ENCODE data around the gene RAD51B. TPM values are rescaled to one million over a fixed set of nuclear protein-coding genes. Genes with fewer than 3 reads are reported as not detected.

The RAD51B gene
- total RNA-seq, 1 experiment from 2014 or later = 14.2 TPM

- H3K9me3 Mint-ChIP-seq = peaks cover 9% of the 10 kb centered on the region
- CTCF ChIA-PET = interaction anchor here (0.5 to 0.9 kb wide), 2 partner anchors 98 to 215 kb away, joined by 3 to 5 read pairs; no protein-coding TSS in a partner anchor
- DNase-seq (ENCODE audit: low spot score) (no peak), ATAC-seq (no peak)
- no peak overlapping the region for H3K27ac Mint-ChIP-seq
- no peaks in the 10 kb centered on the region for H3K36me3 Mint-ChIP-seq
- H3K4me3 Mint-ChIP-seq = no peak overlapping the region
- POLR2A ChIA-PET = no interaction called here
- peaks cover 4% of the 10 kb centered on the region for H3K27me3 Mint-ChIP-seq (ENCODE audit: low read depth)
- H3K4me1 Mint-ChIP-seq = peaks cover 6% of the 10 kb centered on the region
- TF ChIP-seq OVOL2 (CRISPR knock-in tag; IDR thresholded peaks at IDR 0.05; ENCODE audit: borderline replicate concordance) (no peak), SMAD4 (CRISPR knock-in tag; IDR thresholded peaks at IDR 0.05) (no peak), STAT6 (CRISPR knock-in tag; conservative IDR thresholded peaks at IDR 0.05; ENCODE audit: low read depth) (no peak), TEAD1 (CRISPR knock-in tag; IDR thresholded peaks at IDR 0.05) (no peak), ZNF219 (CRISPR knock-in tag; IDR thresholded peaks at IDR 0.05; ENCODE audit: borderline replicate concordance) (no peak)
Measured at GRCh38 chr14:68719634-68720384, 900.2 kb downstream of the RAD51B start.

- no peak for DNase-seq (ENCODE audit: low spot score)
- no peak overlapping the region for H3K4me3 Mint-ChIP-seq
- ChIA-PET CTCF (interaction anchor here (0.6 to 1.4 kb wide), 4 partner anchors 41 to 473 kb away, joined by 3 to 5 read pairs (median 4); no protein-coding TSS in a partner anchor), POLR2A (no interaction called here)
- no peaks in the 10 kb centered on the region for H3K36me3 Mint-ChIP-seq
- H3K27me3 Mint-ChIP-seq (ENCODE audit: low read depth) = peaks cover 4% of the 10 kb centered on the region
- no peak overlapping the region for H3K27ac Mint-ChIP-seq
- H3K9me3 Mint-ChIP-seq = peaks cover 9% of the 10 kb centered on the region
- peaks cover 12% of the 10 kb centered on the region for H3K4me1 Mint-ChIP-seq
- no peak for TF ChIP-seq ZNF416 (CRISPR knock-in tag; IDR thresholded peaks at IDR 0.05)
- no peak for TF ChIP-seq ZNF138 (CRISPR knock-in tag; conservative IDR thresholded peaks at IDR 0.05)
- no peak for TF ChIP-seq SMAD3 (CRISPR knock-in tag; IDR thresholded peaks at IDR 0.05; ENCODE audit: borderline replicate concordance)
- no peak for TF ChIP-seq GRHL2 (CRISPR knock-in tag; IDR thresholded peaks at IDR 0.05; ENCODE audit: insufficient replicate concordance, severe bottlenecking)
- no peak for TF ChIP-seq TCF7 (CRISPR knock-in tag; IDR thresholded peaks at IDR 0.05; ENCODE audit: low read depth)
- TF ChIP-seq ZNF425 (CRISPR knock-in tag; conservative IDR thresholded peaks at IDR 0.05) = no peak
- no peak for TF ChIP-seq RORB (CRISPR knock-in tag; IDR thresholded peaks at IDR 0.05)
- no peak for TF ChIP-seq NFATC4 (CRISPR knock-in tag; IDR thresholded peaks at IDR 0.05)
- TF ChIP-seq ZNF532 (CRISPR knock-in tag; IDR thresholded peaks at IDR 0.05; ENCODE audit: borderline replicate concordance) = no peak
- TF ChIP-seq FOXK1 (CRISPR knock-in tag; IDR thresholded peaks at IDR 0.05) = no peak
- TF ChIP-seq OVOL2 (CRISPR knock-in tag; IDR thresholded peaks at IDR 0.05; ENCODE audit: borderline replicate concordance) = no peak
- no peak for TF ChIP-seq EMX1 (CRISPR knock-in tag; IDR thresholded peaks at IDR 0.05)
- no peak for TF ChIP-seq ZSCAN18 (CRISPR knock-in tag; IDR thresholded peaks at IDR 0.05)
- no peak for TF ChIP-seq MXD4 (CRISPR knock-in tag; IDR thresholded peaks at IDR 0.05; ENCODE audit: borderline replicate concordance)
- ATAC-seq = no peak
Measured at GRCh38 chr14:68722186-68722585, 902.6 kb downstream of the RAD51B start.
